ENCODE results near the gene GRK7.
"Not testable (repeated sequence)": the region's sequence is repeated elsewhere in the genome, so short reads cannot be mapped to it uniquely, and the experiment has no call there.

The GRK7 gene

GRCh38 chr3:141796889-141797781, 33.9 kb downstream of the GRK7 start:
- peak; percentile 53 for DNase-seq

GRCh38 chr3:141797819-141798447, 34.7 kb downstream of the GRK7 start:
- no peak for DNase-seq

GRCh38 chr3:141798448-141798845, 35.2 kb downstream of the GRK7 start:
- DNase-seq: no peak

GRCh38 chr3:141802316-141803077, 39.3 kb downstream of the GRK7 start:
- DNase-seq: no peak

- not testable (repeated sequence) for DNase-seq
Observed at GRCh38 chr3:141803538-141803937, 40.3 kb downstream of the GRK7 start.

GRCh38 chr3:141804447-141804777, 41.2 kb downstream of the GRK7 start:
- no peak for DNase-seq

GRCh38 chr3:141804778-141805639, 41.8 kb downstream of the GRK7 start:
- DNase-seq: no peak

GRCh38 chr3:141807277-141808033, 44.2 kb downstream of the GRK7 start:
- no peak for DNase-seq

- no peak for DNase-seq
Observed at GRCh38 chr3:141808586-141808985, 45.4 kb downstream of the GRK7 start.

- no peak for DNase-seq
Observed at GRCh38 chr3:141810161-141810560, 47.0 kb downstream of the GRK7 start.

- no peak for DNase-seq
Observed at GRCh38 chr3:141811348-141811747, 48.1 kb downstream of the GRK7 start.

GRCh38 chr3:141812084-141812483, 48.9 kb downstream of the GRK7 start:
- DNase-seq: no peak

- no peak for DNase-seq
Observed at GRCh38 chr3:141812586-141812985, 49.4 kb downstream of the GRK7 start.

Data from kidney glomerular epithelial cell (primary cell).